Measurements from ENCODE around the gene RAB3A.
"Not testable (repeated sequence)": the region's sequence is repeated elsewhere in the genome, so short reads cannot be mapped to it uniquely, and the experiment has no call there.

RAB3A gene

DNA sequence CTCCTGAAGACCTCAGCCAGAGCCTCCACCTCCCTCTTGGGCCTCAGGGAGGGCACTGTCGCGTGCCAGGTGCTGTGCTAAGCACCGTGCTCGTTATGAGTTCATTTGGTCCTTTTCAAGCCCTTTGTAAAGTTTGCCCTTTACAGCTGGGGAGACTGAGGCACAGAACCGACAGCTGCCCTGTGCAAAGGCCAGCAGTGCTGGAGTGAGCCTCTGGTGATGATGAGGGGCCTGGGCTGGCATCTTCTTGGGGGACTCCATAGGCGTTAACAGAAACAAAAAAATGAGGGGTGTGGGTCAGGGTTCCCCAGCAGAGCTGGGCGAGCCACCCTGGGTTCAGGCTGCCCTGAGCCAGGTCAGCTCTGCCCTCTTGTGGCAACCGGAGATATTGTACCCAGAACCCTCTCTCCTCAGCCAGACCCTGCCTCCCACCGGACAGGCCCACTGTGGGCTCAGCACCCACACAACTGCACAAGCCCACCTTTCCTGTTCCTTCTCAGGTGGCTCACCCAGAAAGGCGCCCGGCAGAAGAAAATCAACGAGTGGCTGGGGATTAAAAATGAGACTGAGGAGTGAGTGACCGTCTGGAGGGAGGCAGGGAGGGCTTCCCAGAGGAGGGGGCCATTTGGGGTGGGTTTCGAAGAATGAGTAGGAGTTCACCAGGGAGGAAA, 35.7 kb downstream of the RAB3A start:
- peak; percentile 39 for DNase-seq

DNA sequence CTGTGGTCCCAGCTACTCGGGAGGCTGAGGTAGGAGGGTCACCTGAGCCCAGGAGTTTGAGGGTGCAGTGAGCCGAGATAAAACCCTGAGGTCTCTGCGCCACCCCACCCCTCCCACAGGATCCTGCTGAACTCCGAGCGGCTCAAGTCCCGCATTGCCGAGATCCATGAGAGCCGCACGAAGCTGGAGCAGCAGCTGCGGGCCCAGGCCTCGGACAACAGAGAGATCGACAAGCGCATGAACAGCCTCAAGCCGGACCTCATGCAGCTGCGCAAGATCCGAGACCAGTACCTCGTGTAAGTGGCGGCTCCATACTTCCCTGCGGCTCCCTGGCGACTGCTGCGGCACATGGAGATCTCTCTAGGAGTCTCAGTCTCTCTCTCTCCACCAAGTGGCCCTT, 36.8 kb downstream of the RAB3A start:
- DNase-seq: no peak

DNA sequence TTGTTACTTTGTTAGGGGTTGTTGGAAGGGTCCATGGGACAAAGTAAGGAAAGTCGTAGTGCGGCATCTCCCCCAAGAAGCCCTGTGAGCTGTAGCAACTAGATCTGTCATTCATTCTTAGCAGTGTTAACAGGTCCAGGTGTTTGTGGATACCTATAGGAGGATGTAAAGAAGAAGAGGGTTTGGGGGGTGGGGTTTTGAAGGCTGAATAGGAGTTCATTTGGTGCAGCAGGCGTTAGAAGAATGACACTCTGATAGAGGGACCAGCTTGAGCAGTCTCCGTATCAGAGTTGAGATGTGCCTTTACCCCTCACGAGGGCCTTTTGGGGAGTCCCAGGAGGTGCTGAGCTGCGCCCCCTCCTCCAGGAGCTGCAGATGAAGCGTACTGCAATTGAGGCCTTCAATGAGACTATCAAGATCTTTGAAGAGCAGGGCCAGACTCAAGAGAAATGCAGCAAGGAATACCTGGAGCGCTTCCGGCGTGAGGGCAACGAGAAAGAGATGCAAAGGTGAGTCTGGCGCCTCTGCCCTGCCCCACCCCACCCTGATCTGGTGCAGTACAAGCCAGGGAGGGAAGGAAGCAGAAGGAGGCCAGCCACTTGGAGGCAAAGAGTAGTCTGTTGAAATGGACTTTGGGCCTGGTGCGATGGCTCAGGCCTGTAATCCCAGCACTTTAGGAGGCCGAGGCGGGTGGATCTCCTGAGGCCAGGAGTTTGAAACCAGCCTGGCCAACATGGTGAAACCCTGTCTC, 37.9 kb downstream of the RAB3A start:
- DNase-seq: no peak

GRCh38 chr19:18164072-18164471, 39.8 kb downstream of the RAB3A start:
- DNase-seq: no peak

GRCh38 chr19:18161636-18162002, 42.2 kb downstream of the RAB3A start:
- no peak for DNase-seq

DNA sequence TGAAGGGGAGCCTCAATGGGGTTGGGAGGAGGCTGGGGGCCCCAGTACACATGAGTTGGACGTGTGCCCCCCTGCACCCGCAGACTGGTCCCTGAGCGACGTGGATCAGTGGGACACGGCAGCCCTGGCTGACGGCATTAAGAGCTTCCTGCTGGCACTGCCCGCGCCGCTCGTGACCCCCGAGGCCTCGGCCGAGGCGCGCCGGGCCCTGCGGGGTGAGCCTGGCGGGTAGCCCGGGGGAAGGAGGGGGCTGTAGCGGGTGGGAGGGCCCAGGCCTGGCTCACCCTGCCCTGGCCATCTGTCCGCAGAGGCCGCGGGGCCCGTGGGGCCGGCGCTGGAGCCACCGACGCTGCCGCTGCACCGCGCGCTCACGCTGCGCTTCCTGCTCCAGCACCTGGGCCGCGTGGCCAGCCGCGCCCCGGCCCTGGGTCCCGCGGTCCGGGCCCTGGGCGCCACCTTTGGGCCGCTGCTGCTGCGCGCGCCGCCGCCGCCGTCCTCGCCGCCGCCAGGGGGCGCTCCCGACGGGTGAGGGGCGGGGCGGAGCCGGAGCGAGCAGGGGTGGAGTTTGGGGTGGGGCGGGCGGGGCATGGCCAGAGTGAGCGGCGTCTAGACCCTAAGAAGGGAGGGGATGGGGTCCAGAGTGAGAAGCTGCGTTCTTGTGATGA, 42.7 kb downstream of the RAB3A start:
- peak; percentile 72 for DNase-seq

- no peak for DNase-seq
These were observed 43.3 kb downstream of the RAB3A start for GRCh38 chr19:18160493-18160970.

DNA sequence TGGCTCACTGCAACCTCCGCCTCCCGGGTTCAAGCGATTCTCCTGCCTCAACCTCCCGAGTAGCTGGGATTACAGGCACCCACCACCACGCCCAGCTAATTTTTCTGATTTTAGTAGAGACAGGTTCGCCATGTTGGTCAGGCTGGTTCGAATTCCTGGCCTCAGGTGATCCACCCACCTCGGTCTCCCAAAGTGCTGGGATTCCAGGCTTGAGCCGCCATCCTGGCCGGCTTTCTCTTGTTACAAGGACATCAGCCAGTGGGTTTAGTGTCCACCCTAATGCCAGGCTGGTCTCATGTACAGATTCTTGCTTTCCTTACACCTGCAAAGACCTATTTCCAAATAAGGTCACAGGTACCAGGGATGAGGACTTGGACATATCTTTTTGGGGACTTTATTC, 44.0 kb downstream of the RAB3A start:
- no peak for DNase-seq

DNA sequence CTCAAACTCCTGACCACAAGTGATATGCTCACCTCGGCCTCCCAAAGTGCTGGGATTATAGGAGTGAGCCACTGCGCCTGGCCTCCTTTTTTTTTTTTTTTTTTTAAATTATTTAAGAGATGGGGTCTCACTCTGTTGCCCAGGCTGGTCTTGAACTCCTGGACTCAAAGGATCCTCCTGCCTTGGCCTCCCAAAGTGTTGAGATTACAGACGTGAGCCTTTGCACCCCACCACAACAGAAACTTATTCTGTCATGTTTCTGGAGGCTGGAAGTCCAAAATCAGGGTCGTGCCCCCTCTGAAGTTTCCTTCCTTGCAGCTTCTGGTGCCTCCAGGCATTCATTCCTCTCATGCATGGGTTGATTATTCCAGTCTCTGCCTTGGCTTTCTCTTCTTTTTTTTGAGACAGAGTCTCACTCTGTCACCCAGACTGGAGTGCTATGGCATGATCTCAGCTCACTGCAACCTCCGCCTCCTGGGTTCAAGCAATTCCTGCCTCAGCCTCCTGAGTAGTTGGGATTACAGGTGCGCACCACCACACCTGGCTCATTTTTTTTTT, 44.7 kb downstream of the RAB3A start:
- not testable (repeated sequence) for DNase-seq

GRCh38 chr19:18158467-18158866, 45.4 kb downstream of the RAB3A start:
- DNase-seq: no peak

DNA sequence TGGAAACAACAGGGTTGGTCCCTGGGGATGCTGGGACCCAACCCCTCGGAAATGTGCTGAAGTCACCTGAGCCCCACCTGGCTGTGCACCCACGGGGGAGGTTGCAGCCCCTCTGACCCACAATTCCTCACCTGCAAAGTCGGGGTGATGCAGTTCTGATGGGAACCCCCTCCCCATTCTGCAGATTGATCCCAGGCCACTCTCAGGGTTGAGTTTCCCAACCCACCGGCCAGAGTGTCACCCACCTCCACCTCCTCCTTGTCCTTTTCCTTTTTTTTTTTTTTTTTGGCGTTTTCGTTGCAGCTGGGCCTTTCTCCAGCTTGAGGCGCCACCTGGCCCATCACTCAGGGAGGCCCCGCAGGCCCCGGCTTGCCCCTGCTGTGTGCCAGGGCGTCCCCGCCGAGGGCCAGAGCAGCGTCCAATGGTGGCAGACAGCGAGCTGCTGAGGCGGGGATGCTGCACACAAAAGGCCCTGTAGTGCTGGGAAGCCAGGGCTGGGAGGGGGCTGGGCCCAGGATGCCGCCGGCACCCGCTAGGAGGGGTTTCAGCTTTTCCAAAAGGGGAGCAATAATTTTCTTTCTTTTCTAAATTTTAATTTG, 46.3 kb downstream of the RAB3A start:
- DNase-seq: no peak

- no peak for DNase-seq
These were observed 46.9 kb downstream of the RAB3A start for GRCh38 chr19:18156841-18157464.

DNA sequence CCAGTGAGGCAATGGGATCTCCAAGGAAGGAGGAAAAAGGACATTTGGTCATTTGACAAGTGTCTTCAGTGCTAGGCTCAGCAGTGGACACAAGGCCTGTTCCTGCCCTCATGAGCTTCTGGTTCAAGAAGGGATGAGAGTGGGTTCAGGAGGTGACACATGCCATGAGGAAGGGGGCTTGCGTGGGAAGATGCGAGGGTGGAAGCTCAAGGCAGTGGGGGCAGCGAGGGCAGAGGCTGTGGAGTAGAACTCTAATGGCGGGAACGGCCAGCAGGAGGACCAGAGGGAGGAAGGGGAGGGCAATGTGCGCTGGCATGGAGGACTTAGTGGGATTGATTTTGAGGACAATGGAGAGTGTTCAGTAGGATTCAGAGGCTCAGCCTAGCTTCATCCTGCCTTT, 47.6 kb downstream of the RAB3A start:
- no peak for DNase-seq

DNA sequence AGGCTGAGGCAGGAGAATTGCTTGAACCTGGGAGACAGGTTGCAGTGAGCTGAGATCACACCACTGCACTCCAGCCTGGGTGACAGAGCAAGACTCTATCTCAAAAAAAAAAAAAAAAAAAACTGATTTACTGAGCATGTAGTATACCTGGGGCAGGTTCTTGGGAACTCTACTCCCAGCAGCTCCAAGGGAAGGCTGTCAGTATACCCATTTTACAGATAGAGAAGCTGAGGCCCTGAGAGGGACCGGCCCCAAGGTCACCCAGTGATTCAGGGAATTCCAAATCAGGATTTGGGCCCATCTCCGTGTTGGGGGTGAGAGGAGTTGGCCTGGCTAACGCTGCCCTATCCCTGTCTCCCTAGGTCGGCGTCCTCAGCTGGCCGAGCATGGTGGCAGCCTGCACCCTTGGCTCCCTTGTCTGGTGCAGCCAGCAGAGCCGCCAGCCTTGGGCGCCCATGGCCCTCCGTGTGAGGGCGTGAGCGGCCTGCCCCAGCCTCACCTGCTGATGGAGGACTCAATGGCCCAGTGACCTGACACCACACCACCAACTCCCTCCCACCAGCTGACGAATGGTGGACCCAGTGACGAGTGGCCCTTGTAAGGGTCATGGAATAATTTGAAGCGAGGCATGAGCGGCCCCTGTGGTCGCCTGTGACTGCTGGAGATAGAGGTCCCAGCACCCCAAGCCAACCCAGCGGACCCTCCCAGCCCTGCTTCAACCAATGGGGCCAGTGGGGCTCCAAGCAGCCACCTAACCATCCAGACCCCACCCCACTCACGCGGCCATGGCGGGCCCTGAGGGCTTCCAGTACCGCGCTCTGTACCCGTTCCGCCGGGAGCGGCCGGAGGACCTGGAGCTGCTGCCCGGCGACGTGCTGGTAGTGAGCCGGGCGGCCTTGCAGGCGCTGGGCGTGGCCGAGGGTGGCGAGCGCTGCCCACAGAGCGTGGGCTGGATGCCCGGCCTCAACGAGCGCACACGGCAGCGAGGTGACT, 48.5 kb downstream of the RAB3A start:
- DNase-seq: no peak

GRCh38 chr19:18153556-18154134, 50.2 kb downstream of the RAB3A start:
- no peak for DNase-seq

- DNase-seq: peak; percentile 98
These were observed 50.9 kb downstream of the RAB3A start, which contains the start of gene PIK3R2 for GRCh38 chr19:18152817-18153555. Gene PIK3R2, plus strand, starts transcription at chr19:18153163. Its CDS starts 2,717 bp downstream, at chr19:18155880.

- peak; percentile 92 for DNase-seq
These were observed 51.4 kb downstream of the RAB3A start for GRCh38 chr19:18152442-18152816.

DNA sequence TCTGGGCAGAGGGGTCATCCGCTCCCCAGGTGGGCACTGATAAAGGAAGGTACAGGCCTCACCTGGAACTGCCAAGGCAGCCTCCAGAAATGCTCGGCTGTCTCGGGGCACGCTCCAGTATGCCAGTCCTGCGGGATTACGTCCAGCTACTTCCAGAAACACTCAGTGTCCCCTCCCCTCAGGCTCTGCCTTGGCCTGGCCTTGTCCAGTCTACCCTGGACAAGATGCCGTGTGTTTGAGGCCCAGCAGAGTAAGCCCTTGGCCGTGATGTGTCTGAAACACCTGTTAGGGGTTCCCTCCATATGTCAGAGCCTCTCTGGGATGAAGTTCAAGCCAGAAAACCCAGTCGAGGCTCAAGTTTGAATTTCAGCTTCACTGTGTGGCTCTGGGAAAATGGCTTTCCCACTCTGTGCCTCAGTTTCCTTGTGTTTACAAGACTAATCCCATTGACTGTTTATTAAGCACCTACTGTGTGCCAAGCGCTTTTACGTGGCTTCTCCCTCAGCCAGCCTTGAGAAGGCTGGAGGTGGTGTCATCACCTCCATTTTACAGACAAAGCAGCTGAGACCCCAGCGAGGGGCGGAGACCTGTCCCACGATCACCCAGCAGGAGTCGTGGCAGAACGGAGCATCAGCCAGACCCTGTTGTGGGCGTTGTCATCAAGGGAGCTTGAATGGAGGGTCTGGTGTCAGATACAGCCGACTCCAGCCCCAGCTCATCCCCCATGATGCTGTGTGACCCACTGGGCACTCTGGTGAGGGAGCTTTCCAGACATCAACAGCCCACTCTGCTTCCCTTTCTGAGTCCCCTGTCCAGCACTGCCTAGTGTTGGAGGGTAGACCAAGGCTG, 52.8 kb downstream of the RAB3A start:
- no peak for DNase-seq

DNA sequence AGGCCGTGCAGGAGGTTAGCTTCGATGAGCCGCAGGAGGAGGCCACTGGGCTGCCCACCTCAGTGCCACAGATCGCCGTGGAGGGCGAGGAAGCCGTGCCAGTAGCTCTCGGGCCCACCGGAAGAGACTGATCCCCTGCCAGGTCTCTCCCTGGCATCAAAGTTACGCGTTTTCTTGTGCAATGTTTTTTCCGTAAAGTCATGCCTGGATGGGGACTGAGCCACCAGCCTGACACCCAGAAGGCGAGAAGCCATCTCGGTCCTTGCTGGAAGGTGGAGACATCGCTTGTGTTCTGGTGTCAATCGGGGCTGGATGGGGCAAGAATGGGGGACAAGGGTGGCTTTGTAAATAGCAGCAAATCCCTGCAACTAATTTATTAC, 54.3 kb downstream of the RAB3A start:
- DNase-seq: no peak

All from activated effector memory CD4-positive, alpha-beta T cell treated with Interleukin-2 at 50 U/mL for 16 hours (primary cell).